ENCODE measurements around the gene GID4.
A peak's percentile ranks its signal among the peaks of the same experiment; 100 is the strongest.

GID4 gene

GRCh38 chr17:18004884-18005305 is 34.3 kb upstream of the GID4 start:
- H3K9ac ChIP-seq (ENCODE audit: low read depth, low read length) = no peak overlapping the region
- H3K4me1 ChIP-seq (ENCODE audit: control insufficient read depth, insufficient read depth, low read length) = no peaks in the 10 kb centered on the region
- no peaks in the 10 kb centered on the region for H3K27me3 ChIP-seq (ENCODE audit: control insufficient read depth, insufficient read depth, low read length)
- H3K4me3 ChIP-seq (ENCODE audit: low read depth, low read length) = no peak overlapping the region
- H3K36me3 ChIP-seq (ENCODE audit: control insufficient read depth, insufficient read depth, low read length) = no peaks in the 10 kb centered on the region
- H3K9me3 ChIP-seq (ENCODE audit: control insufficient read depth, insufficient read depth, low read length) = no peaks in the 10 kb centered on the region

- Histone ChIP-seq H3K4me3 (ENCODE audit: low read depth, low read length) (no peak overlapping the region), H3K9ac (ENCODE audit: low read depth, low read length) (no peak overlapping the region), H3K36me3 (ENCODE audit: control insufficient read depth, insufficient read depth, low read length) (no peaks in the 10 kb centered on the region), H3K4me1 (ENCODE audit: control insufficient read depth, insufficient read depth, low read length) (no peaks in the 10 kb centered on the region), H3K27me3 (ENCODE audit: control insufficient read depth, insufficient read depth, low read length) (no peaks in the 10 kb centered on the region), H3K9me3 (ENCODE audit: control insufficient read depth, insufficient read depth, low read length) (no peaks in the 10 kb centered on the region)
Observed at GRCh38 chr17:18005496-18005895, 33.7 kb upstream of the GID4 start.

- Histone ChIP-seq H3K27me3 (ENCODE audit: control insufficient read depth, insufficient read depth, low read length) (no peaks in the 10 kb centered on the region), H3K36me3 (ENCODE audit: control insufficient read depth, insufficient read depth, low read length) (no peaks in the 10 kb centered on the region), H3K4me1 (ENCODE audit: control insufficient read depth, insufficient read depth, low read length) (no peaks in the 10 kb centered on the region), H3K9ac (ENCODE audit: low read depth, low read length) (peak overlapping the region; percentile 8), H3K9me3 (ENCODE audit: control insufficient read depth, insufficient read depth, low read length) (no peaks in the 10 kb centered on the region), H3K4me3 (ENCODE audit: low read depth, low read length) (peak overlapping the region; percentile 32)
Observed at GRCh38 chr17:18006495-18007239, 32.5 kb upstream of the GID4 start.

GRCh38 chr17:18008496-18009268 is 30.5 kb upstream of the GID4 start:
- no peaks in the 10 kb centered on the region for H3K9me3 ChIP-seq (ENCODE audit: control insufficient read depth, insufficient read depth, low read length)
- no peaks in the 10 kb centered on the region for H3K36me3 ChIP-seq (ENCODE audit: control insufficient read depth, insufficient read depth, low read length)
- H3K9ac ChIP-seq (ENCODE audit: low read depth, low read length) = no peak overlapping the region
- H3K27me3 ChIP-seq (ENCODE audit: control insufficient read depth, insufficient read depth, low read length) = no peaks in the 10 kb centered on the region
- H3K4me3 ChIP-seq (ENCODE audit: low read depth, low read length) = no peak overlapping the region
- H3K4me1 ChIP-seq (ENCODE audit: control insufficient read depth, insufficient read depth, low read length) = no peaks in the 10 kb centered on the region

- Histone ChIP-seq H3K36me3 (ENCODE audit: control insufficient read depth, insufficient read depth, low read length) (no peaks in the 10 kb centered on the region), H3K9ac (ENCODE audit: low read depth, low read length) (no peak overlapping the region), H3K4me1 (ENCODE audit: control insufficient read depth, insufficient read depth, low read length) (no peaks in the 10 kb centered on the region), H3K27me3 (ENCODE audit: control insufficient read depth, insufficient read depth, low read length) (no peaks in the 10 kb centered on the region), H3K4me3 (ENCODE audit: low read depth, low read length) (no peak overlapping the region), H3K9me3 (ENCODE audit: control insufficient read depth, insufficient read depth, low read length) (no peaks in the 10 kb centered on the region)
Observed at GRCh38 chr17:18009609-18010420, 29.4 kb upstream of the GID4 start.

GRCh38 chr17:18011286-18011685 is 27.9 kb upstream of the GID4 start:
- Histone ChIP-seq H3K9ac (ENCODE audit: low read depth, low read length) (no peak overlapping the region), H3K27me3 (ENCODE audit: control insufficient read depth, insufficient read depth, low read length) (no peaks in the 10 kb centered on the region), H3K36me3 (ENCODE audit: control insufficient read depth, insufficient read depth, low read length) (no peaks in the 10 kb centered on the region), H3K4me1 (ENCODE audit: control insufficient read depth, insufficient read depth, low read length) (no peaks in the 10 kb centered on the region), H3K9me3 (ENCODE audit: control insufficient read depth, insufficient read depth, low read length) (no peaks in the 10 kb centered on the region), H3K4me3 (ENCODE audit: low read depth, low read length) (no peak overlapping the region)

GRCh38 chr17:18014006-18014405 is 25.2 kb upstream of the GID4 start:
- no peak overlapping the region for H3K9ac ChIP-seq (ENCODE audit: low read depth, low read length)
- H3K27me3 ChIP-seq (ENCODE audit: control insufficient read depth, insufficient read depth, low read length) = no peaks in the 10 kb centered on the region
- H3K9me3 ChIP-seq (ENCODE audit: control insufficient read depth, insufficient read depth, low read length) = no peaks in the 10 kb centered on the region
- no peaks in the 10 kb centered on the region for H3K4me1 ChIP-seq (ENCODE audit: control insufficient read depth, insufficient read depth, low read length)
- H3K4me3 ChIP-seq (ENCODE audit: low read depth, low read length) = no peak overlapping the region
- no peaks in the 10 kb centered on the region for H3K36me3 ChIP-seq (ENCODE audit: control insufficient read depth, insufficient read depth, low read length)

GRCh38 chr17:18015593-18015992 is 23.6 kb upstream of the GID4 start:
- H3K4me1 ChIP-seq (ENCODE audit: control insufficient read depth, insufficient read depth, low read length) = no peaks in the 10 kb centered on the region
- H3K27me3 ChIP-seq (ENCODE audit: control insufficient read depth, insufficient read depth, low read length) = no peaks in the 10 kb centered on the region
- no peak overlapping the region for H3K9ac ChIP-seq (ENCODE audit: low read depth, low read length)
- H3K36me3 ChIP-seq (ENCODE audit: control insufficient read depth, insufficient read depth, low read length) = no peaks in the 10 kb centered on the region
- no peak overlapping the region for H3K4me3 ChIP-seq (ENCODE audit: low read depth, low read length)
- H3K9me3 ChIP-seq (ENCODE audit: control insufficient read depth, insufficient read depth, low read length) = no peaks in the 10 kb centered on the region

- peaks cover 3% of the 10 kb centered on the region for H3K36me3 ChIP-seq (ENCODE audit: control insufficient read depth, insufficient read depth, low read length)
- H3K27me3 ChIP-seq (ENCODE audit: control insufficient read depth, insufficient read depth, low read length) = no peaks in the 10 kb centered on the region
- H3K9ac ChIP-seq (ENCODE audit: low read depth, low read length) = no peak overlapping the region
- H3K9me3 ChIP-seq (ENCODE audit: control insufficient read depth, insufficient read depth, low read length) = no peaks in the 10 kb centered on the region
- no peaks in the 10 kb centered on the region for H3K4me1 ChIP-seq (ENCODE audit: control insufficient read depth, insufficient read depth, low read length)
- no peak overlapping the region for H3K4me3 ChIP-seq (ENCODE audit: low read depth, low read length)
Observed at GRCh38 chr17:18016426-18016825, 22.8 kb upstream of the GID4 start.

GRCh38 chr17:18017958-18018357 is 21.2 kb upstream of the GID4 start:
- Histone ChIP-seq H3K4me3 (ENCODE audit: low read depth, low read length) (no peak overlapping the region), H3K9me3 (ENCODE audit: control insufficient read depth, insufficient read depth, low read length) (no peaks in the 10 kb centered on the region), H3K36me3 (ENCODE audit: control insufficient read depth, insufficient read depth, low read length) (peaks cover 4% of the 10 kb centered on the region), H3K4me1 (ENCODE audit: control insufficient read depth, insufficient read depth, low read length) (no peaks in the 10 kb centered on the region), H3K27me3 (ENCODE audit: control insufficient read depth, insufficient read depth, low read length) (no peaks in the 10 kb centered on the region), H3K9ac (ENCODE audit: low read depth, low read length) (no peak overlapping the region)

- H3K4me1 ChIP-seq (ENCODE audit: control insufficient read depth, insufficient read depth, low read length) = no peaks in the 10 kb centered on the region
- no peak overlapping the region for H3K9ac ChIP-seq (ENCODE audit: low read depth, low read length)
- no peaks in the 10 kb centered on the region for H3K9me3 ChIP-seq (ENCODE audit: control insufficient read depth, insufficient read depth, low read length)
- no peak overlapping the region for H3K4me3 ChIP-seq (ENCODE audit: low read depth, low read length)
- no peaks in the 10 kb centered on the region for H3K27me3 ChIP-seq (ENCODE audit: control insufficient read depth, insufficient read depth, low read length)
- peaks cover 4% of the 10 kb centered on the region for H3K36me3 ChIP-seq (ENCODE audit: control insufficient read depth, insufficient read depth, low read length)
Observed at GRCh38 chr17:18018411-18018921, 20.7 kb upstream of the GID4 start.

All from iPS-15b (cell line).